ENCODE measurements around the gene TSPAN10. TPM values are rescaled to one million over a fixed set of nuclear protein-coding genes. Genes with fewer than 3 reads are reported as not detected.

TSPAN10 gene
- total RNA-seq (2022; extraction: Qiagen RNA extraction; ENCODE audit: low read depth): 4.5 to 7.3 TPM (median 5.4 TPM) in 5 replicates

DNA sequence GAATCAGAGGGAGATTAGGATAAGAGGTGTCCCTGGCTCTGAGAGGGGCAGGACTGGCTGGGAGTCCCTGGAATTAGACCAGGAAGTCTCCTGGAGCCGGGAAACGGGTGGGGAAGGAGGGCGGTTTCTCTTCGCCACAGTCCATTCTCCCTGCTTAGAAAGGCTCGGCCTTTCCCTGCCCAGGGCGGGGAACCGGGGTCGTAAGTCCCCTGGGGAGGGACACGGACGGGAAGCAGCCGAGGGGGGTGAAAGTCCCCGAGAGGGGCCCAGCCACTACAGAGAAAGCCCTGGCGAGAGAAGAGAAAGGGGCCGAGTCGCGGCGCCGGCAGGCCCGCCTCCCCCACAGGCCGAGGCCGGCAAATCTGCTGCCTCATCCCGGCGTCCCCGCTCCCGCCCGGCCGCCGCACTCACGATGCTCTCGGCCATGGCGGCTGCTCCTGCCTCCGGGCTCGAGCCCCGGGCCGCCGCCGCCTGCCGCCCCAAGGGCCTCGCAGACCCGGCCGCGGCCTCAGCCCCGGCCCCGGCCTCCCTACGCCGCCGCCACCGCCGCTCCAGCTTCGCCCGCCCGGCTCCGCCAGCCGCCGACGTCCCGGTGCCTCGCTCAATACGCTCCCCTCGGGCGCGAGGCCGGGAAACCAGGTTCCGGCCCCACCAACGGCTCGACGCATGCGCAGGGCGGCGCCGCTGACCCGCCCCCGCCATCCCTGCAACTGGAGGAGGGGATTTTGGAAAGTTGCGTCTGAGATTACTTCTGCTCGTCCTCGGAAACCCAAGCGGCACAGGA lies at the start of gene TSPAN10, which contains the start of gene NPLOC4:
Gene TSPAN10 (plus strand): TSS at position 692 of the 784 bp plus-strand sequence. CDS start 5,217 bp downstream, outside the sequence.
Gene NPLOC4 (minus strand): TSS at position 608 of the 784 bp plus-strand sequence. CDS start 182 bp downstream, at position 426.

DNA sequence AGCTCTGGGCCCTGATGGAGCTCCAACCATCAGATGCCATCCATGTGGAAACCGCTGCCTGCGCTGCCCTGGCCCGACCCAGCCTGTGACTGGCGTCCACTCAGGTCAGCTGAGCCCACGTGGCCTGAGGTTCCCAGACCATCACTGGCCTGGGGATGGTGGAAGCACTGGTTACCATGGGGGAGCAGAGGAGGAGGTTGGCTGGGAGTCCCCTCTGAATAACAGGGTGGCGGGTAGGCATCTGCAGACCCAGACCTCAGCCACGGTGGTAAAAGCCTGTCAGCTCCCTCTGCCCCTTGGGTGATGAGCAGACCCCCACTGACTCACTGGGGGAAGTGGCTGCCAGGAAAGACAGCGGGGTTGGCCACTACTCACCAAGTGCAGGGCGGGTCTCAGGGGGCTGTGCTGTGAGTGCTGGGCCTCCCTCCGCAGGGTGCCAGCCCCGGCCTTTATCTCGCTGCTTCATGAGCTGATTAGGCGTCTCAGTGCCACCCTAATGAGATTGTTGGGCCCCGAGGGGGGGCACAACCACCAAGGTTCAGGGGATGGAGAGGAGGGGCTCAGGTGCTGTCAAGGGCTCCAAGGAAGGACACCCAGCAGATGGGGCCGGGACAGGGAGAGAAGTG lies 19.2 kb downstream of the TSPAN10 start, which contains the start of gene PDE6G:
Gene PDE6G (minus strand): TSS at position 425 of the 626 bp plus-strand sequence. CDS start 3,237 bp downstream, outside the sequence.

DNA sequence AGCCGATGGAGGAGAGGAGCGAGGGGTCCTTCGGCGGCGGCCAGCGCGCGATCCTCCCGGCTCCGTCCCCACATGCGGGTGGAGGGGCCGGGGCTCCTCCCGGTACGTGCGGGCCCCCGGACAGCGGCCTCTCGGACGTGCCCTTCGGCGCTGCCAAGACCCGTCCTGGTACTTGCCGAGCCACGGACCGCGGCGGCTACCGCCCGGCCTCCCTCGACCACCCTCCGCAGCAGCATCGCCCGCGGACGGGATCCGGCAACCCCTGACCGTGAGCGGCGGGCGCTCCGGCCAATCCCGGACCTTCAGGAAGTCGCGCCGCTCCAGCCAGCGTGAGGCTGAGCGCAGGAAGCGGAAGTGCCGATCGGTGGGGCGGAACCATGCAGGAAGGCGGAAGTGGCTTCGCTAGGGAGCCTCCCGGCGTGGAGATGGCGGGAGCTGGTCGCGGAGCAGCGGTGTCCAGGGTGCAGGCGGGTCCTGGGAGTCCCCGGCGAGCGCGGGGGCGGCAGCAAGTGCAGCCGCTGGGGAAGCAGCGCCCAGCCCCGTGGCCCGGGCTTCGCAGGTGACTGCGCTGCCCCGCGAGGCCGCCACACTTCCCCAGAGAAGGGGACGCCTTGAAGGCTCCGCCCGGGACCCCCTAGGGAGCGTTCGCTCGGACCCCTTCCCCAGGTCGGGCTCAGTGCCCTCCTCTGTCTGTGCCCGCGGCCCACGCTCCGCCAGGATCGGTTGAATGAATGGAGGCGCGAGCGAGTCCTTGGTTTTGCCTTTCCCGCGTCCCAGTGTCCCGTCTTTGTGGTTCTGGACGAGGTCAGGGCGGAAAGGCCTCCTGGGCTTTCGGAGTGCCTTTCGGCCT lies 29.6 kb downstream of the TSPAN10 start, which contains the start of the genes CCDC137 and OXLD1:
Gene CCDC137 (plus strand): TSS at position 396 of the 850 bp plus-strand sequence. CDS start 30 bp downstream, at position 426.
Gene OXLD1 (minus strand): TSS at position 264 of the 850 bp plus-strand sequence. CDS start 28 bp downstream, at position 236.

DNA sequence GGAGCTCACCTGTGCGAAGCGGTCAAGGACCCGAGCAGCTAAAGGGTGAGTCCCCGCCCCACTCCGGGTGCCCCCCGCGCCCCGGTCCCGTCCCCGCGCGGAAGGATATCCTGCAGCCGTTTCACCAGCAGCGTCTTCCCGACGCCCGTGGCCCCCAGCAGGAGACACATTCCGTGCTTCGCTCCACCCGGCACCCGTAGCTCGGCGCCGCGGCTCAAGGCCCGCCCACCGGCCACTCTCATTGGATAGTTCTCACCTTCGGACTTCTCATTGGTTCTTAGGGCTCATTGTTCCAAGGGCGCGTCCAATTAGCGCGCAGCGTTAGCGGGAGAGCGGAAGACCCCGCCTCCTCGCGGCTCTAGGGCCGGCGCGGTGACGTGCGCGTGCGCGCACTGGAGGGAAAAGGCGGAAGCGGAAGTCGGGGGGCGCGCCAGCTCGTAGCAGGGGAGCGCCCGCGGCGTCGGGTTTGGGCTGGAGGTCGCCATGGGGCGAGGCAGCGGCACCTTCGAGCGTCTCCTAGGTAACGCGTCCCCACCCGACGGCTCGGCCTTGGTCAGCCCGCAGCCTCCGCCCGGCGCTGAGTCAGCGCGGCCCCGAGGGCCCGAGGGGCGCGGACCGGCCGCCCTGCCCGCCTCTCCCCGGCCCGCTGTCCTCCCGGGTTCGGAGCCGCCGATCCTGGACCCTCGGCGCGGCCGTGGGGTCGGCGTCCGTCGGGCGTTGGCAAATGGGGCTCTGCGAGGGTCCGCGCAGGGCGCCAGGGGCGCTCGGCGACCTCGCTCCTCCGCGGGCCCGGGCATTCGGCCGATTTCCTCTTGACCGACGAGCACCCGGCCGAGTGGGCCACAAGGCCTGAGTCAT lies 46.8 kb downstream of the TSPAN10 start, which contains the start of the genes ARL16 and HGS:
Gene ARL16 (minus strand): TSS at position 214 of the 858 bp plus-strand sequence. CDS start 44 bp downstream, at position 170.
Gene HGS (plus strand): TSS at position 428 of the 858 bp plus-strand sequence. CDS start 56 bp downstream, at position 484.

Other genes starting within 250 kb of the TSPAN10 start
- gene BAHCC1, start 241.7 kb upstream of the TSPAN10 start, total RNA-seq (2022; extraction: Qiagen RNA extraction; ENCODE audit: low read depth): 12.9 to 18.2 TPM (median 15.4 TPM) in 5 replicates
- 4,839 to 6,943 TPM (median 5,456 TPM) in 5 replicates for gene ACTG1, start 124.4 kb upstream of the TSPAN10 start, total RNA-seq (2022; extraction: Qiagen RNA extraction; ENCODE audit: low read depth)
- 0.61 to 2.0 TPM (median 0.89 TPM) in 5 replicates for gene FSCN2, start 108.8 kb upstream of the TSPAN10 start, total RNA-seq (2022; extraction: Qiagen RNA extraction; ENCODE audit: low read depth)
- 18.0 to 28.3 TPM (median 23.3 TPM) in 5 replicates for gene FAAP100, start 84.8 kb upstream of the TSPAN10 start, total RNA-seq (2022; extraction: Qiagen RNA extraction; ENCODE audit: low read depth)
- gene NPLOC4, start 84 bp upstream of the TSPAN10 start, total RNA-seq (2022; extraction: Qiagen RNA extraction; ENCODE audit: low read depth): 95.7 to 107 TPM (median 106 TPM) in 5 replicates
- gene PDE6G, start 19.3 kb downstream of the TSPAN10 start, total RNA-seq (2022; extraction: Qiagen RNA extraction; ENCODE audit: low read depth): 1.6 to 2.5 TPM (median 1.7 TPM) in 5 replicates
- 33.1 to 63.0 TPM (median 59.1 TPM) in 5 replicates for gene OXLD1, start 29.4 kb downstream of the TSPAN10 start, total RNA-seq (2022; extraction: Qiagen RNA extraction; ENCODE audit: low read depth)
- 61.3 to 77.1 TPM (median 65.9 TPM) in 5 replicates for gene CCDC137, start 29.5 kb downstream of the TSPAN10 start, total RNA-seq (2022; extraction: Qiagen RNA extraction; ENCODE audit: low read depth)
- gene ARL16, start 46.6 kb downstream of the TSPAN10 start, total RNA-seq (2022; extraction: Qiagen RNA extraction; ENCODE audit: low read depth): 50.3 to 54.8 TPM (median 53.2 TPM) in 5 replicates
- gene HGS, start 46.8 kb downstream of the TSPAN10 start, total RNA-seq (2022; extraction: Qiagen RNA extraction; ENCODE audit: low read depth): 155 to 217 TPM (median 201 TPM) in 5 replicates
- 216 to 324 TPM (median 299 TPM) in 5 replicates for gene MRPL12, start 66.2 kb downstream of the TSPAN10 start, total RNA-seq (2022; extraction: Qiagen RNA extraction; ENCODE audit: low read depth)
- gene SLC25A10, start 75.1 kb downstream of the TSPAN10 start, total RNA-seq (2022; extraction: Qiagen RNA extraction; ENCODE audit: low read depth): 29.1 to 45.9 TPM (median 40.7 TPM) in 5 replicates
- 0.22 to 0.65 TPM (median 0.28 TPM) in 5 replicates for gene GCGR, start 167.0 kb downstream of the TSPAN10 start, total RNA-seq (2022; extraction: Qiagen RNA extraction; ENCODE audit: low read depth)
- 78.9 to 105 TPM (median 92.0 TPM) in 5 replicates for gene MCRIP1, start 196.1 kb downstream of the TSPAN10 start, total RNA-seq (2022; extraction: Qiagen RNA extraction; ENCODE audit: low read depth)
- gene PPP1R27, start 197.9 kb downstream of the TSPAN10 start, total RNA-seq (2022; extraction: Qiagen RNA extraction; ENCODE audit: low read depth): 0.18 to 0.40 TPM in 2 of 5 replicates, not detected in the others
- gene P4HB, start 223.3 kb downstream of the TSPAN10 start, total RNA-seq (2022; extraction: Qiagen RNA extraction; ENCODE audit: low read depth): 726 to 785 TPM (median 751 TPM) in 5 replicates
- gene ARHGDIA, start 234.1 kb downstream of the TSPAN10 start, total RNA-seq (2022; extraction: Qiagen RNA extraction; ENCODE audit: low read depth): 578 to 637 TPM (median 592 TPM) in 5 replicates